Erythroblast (primary cell): ENCODE data around the gene NDFIP2.
"Not testable (repeated sequence)": the region's sequence is repeated elsewhere in the genome, so short reads cannot be mapped to it uniquely, and the experiment has no call there.

ENCODE experiments used
- DNase-seq, 2 experiments: peaks; one replicate each; lab custom pipeline; 2025; lab: John Stamatoyannopoulos, UW
- GATA1 ChIP-seq: IDR thresholded peaks from 2 replicates; pipeline ENCODE4 v1.6.1; 2011; ENCODE audit warnings: low read depth, mild to moderate bottlenecking, control low read depth, low read length, moderate library complexity
- POLR2A ChIP-seq: IDR thresholded peaks from 2 replicates; pipeline ENCODE4 v1.6.1; 2011; ENCODE audit warnings: mild to moderate bottlenecking, low read length

Gene NDFIP2

DNA sequence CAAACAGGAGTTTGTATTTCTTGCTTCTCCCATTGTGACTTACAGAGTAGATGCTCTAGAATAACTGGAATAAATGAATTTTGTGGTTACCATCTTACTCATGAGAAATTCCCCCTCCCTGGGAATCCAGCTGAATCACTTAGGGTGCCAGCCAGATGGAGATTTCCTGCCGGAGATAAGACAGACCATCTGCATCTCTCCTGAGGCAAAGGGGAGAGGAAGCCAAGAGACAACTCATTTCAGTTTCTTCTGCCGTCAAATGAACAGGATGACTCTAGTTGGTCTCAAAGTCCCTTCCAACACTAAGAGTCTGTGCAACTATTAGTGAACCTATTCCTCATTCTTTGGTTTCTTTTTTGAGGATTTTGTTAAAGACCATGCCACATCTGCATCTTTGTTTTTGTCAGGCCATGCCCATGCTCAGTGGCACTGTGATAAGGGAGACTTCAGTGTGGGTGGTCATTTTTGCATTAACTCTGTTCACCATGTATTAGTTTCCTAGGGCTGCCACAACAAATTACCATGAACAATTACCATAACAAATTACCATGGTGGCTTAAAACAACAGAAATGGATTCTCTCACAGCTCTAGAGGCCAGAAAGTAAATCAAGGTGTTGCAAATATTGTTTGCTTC lies 112.8 kb downstream of the NDFIP2 start:
- no peak for DNase-seq
- TF ChIP-seq GATA1 (no peak), POLR2A (no peak)

DNA sequence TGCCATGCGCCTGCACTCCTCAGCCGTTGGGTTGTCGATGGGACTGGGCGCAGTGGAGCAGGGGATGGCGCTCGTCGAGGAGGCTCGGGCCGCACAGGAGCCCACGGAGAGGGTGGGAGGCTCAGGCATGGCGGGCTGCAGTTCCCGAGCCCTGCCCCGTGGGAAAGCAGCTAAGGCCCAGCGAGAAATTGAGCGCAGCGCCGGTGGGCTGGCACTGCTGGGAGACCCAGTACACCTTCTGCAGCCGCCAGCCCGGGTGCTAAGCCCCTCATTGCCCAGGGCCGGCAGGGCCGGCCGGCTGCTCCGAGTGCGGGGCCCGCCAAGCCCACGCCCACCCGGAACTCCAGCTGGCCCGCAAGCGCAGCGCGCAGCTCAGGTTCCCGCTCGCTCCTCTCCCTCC lies 119.2 kb downstream of the NDFIP2 start:
- DNase-seq = not testable (repeated sequence)

DNA sequence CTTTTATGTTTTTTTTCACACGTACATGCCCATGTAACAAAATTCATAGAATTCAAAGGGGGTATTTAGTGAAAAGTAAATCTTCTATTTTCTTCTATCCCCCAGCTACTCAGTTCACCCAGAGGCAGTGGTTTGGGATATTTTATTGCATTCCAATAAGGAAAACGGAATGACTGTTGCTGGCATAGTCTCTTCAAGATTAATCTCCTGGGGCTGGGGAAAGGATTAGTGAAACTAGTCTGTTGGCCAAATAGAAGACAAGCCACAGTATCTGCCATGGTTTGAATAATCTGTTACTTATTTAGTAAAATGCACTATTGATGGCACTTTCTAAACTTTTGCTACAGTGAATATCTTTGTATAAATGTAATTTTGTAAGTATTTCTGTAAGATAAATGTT lies 122.0 kb downstream of the NDFIP2 start:
- no peak for DNase-seq
- no peak for TF ChIP-seq POLR2A
- no peak for TF ChIP-seq GATA1

DNA sequence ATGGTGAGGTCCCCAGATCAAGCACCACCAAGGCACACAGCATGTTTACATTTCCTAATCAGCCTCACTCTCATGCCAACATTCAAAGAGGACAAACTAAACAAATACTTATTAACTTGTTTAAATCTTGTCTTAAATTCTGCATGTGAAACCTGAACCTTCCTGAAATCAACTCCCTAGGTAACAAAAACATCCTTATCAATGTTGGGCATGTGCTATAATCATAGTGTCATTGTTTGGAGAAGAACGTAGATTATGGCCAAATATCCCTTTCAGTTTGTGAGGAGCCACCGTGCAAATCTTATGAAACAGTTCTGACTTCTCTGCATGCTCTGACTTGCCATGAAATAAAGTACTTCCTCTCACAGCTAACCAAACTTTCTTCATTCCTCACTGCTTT lies 123.8 kb downstream of the NDFIP2 start:
- DNase-seq = no peak
- no peak for TF ChIP-seq POLR2A
- no peak for TF ChIP-seq GATA1
